Activated CD4-positive, alpha-beta memory T cell treated with anti-CD3 and anti-CD28 coated beads for 36 hours (primary cell): ENCODE data around the gene ATG101. TPM values are rescaled to one million over a fixed set of nuclear protein-coding genes. Genes with fewer than 3 reads are reported as not detected.

Experiments
- CTCF ChIA-PET: fragments of 350-600 bp; sonication (Branson Sonifier 250); formaldehyde crosslinking; loops from one replicate; lab custom pipeline; 2021; ENCODE audit warnings: antibody characterized with exemption, inconsistent platforms; lab: Charles Lee
- POLR2A ChIA-PET: fragments of 350-600 bp; sonication (Branson Sonifier 250); formaldehyde crosslinking; loops from one replicate; lab custom pipeline; 2021; ENCODE audit warnings: antibody characterized with exemption; lab: Charles Lee
- DNase-seq: peaks from one replicate; pipeline ENCODE4 v3.0.0-alpha.2; 2020
- H3K27ac Mint-ChIP-seq: one replicate; pipeline ENCODE4 v1.8.0; 2021; ENCODE audit warnings: mixed read lengths
- H3K27me3 Mint-ChIP-seq: one replicate; pipeline ENCODE4 v1.8.0; 2021; ENCODE audit warnings: mixed read lengths
- H3K36me3 Mint-ChIP-seq: one replicate; pipeline ENCODE4 v1.8.0; 2021; ENCODE audit warnings: mixed read lengths
- H3K4me1 Mint-ChIP-seq: one replicate; pipeline ENCODE4 v1.8.0; 2021; ENCODE audit warnings: low read depth, mixed read lengths
- H3K4me3 Mint-ChIP-seq: one replicate; pipeline ENCODE4 v1.8.0; 2021; ENCODE audit warnings: mild to moderate bottlenecking, mixed read lengths
- H3K9me3 Mint-ChIP-seq: one replicate; pipeline ENCODE4 v1.8.0; 2021; ENCODE audit warnings: mixed read lengths
- intact Hi-C: fragments of 100-400 bp; cut with micrococcal nuclease; formaldehyde crosslinking; loops from one replicate; pipeline ENCODE4 v1.15.1; 2023
- total RNA-seq, 2 experiments: library from RNA; stranded (reverse); gene quantifications; one replicate each; pipeline ENCODE4 v1.2.3, GENCODE V29; 2021

ATG101 gene
- total RNA-seq, 2 experiments from 2014 or later, result 35.7 to 38.0 TPM

DNA sequence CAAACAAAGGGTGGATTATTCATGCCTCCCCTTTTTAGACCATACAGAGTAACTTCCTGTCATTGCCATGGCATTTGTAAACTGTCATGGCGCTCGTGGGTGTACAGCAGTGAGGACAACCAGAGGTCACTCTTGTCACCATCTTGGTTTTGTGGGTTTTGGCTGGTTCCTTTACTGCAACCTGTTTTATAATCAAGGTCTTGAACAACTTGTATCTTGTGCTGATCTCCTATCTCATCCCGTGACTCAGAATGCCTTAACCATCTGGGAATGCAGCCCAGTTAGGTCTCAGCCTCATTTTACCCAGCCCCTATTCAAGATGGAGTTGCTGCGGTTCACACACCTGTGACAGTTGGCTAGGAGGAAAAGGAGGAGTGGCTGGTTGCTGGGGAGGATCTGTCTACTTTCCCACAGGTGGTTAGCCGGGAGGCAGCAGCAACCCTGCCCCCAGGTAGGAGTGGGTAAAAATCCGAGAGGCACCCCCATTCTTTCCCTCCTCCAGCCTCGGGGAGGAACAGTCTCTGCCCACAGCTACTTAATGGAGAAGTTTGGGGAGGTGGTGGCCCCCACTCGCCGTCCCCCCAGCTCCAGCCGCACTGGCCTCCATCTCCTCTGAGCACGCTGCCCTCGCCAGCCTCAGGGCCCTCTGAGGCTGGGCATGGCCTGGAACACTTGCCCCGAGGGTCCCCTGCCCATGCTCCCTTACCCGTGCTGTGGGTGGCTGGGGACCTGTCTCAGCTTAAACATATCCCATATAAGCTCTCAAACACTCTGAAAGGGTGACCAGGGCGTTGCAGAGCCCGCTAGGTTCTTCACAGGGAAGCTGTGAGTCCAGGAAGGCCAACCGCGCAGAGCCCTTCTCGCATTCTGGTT lies 51.4 kb downstream of the ATG101 start:
- Mint-ChIP-seq H3K27me3 (peaks cover 3% of the 10 kb centered on the region), H3K9me3 (no peaks in the 10 kb centered on the region), H3K36me3 (no peaks in the 10 kb centered on the region), H3K4me1 (peaks cover 20% of the 10 kb centered on the region), H3K4me3 (no peak overlapping the region), H3K27ac (no peak overlapping the region)
- intact Hi-C loops, result loop anchor here (5.0 kb wide), 1 partner anchor 39 kb away; no protein-coding TSS in a partner anchor
- ChIA-PET CTCF (interaction anchor here (0.7 to 6.0 kb wide), 24 partner anchors 12 to 235 kb away, joined by 3 to 110 read pairs (median 4); partner anchors contain the start of gene TAMALIN), POLR2A (no interaction called here)
- no peak for DNase-seq

DNA sequence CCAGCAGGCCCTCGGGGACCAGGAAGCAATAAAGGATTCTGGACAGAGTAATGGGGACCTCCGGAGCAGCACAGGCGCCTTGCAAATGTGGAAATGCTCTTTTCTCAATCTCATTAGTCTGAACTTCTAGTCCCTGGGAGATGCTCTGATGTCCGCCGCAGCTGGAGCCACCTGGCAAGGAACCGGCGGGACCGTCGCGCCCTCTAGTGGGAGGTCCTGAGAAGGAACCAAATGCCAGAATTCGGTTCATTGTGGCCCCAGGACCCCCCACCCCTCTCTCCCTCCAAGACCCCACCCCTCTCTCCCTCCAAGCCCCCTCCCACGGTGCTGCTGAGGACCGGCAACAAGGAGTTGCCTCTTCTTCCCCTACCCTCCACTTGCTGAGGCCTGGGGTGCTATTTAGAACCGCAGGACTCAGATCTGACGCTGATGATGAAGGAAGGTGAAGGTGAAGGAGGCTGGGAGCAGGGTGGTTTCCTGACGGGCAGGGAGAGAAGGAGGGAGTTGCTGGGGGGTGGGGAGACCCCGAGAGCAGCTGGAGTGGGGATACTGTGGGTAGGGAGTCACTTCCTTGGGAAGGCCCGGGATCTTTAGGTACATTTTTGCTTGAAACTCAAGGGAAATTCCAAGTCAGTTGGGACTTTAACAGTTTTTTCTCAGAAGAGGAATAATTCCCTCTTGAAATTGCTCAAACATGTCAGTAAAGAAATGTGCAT lies 52.2 kb downstream of the ATG101 start:
- Mint-ChIP-seq H3K27ac (no peak overlapping the region), H3K36me3 (no peaks in the 10 kb centered on the region), H3K27me3 (peaks cover 4% of the 10 kb centered on the region), H3K9me3 (no peaks in the 10 kb centered on the region), H3K4me3 (no peak overlapping the region), H3K4me1 (peaks cover 12% of the 10 kb centered on the region)
- peak; percentile 77 for DNase-seq
- intact Hi-C loops, result loop anchor here (1.0 to 5.0 kb wide), 2 partner anchors 40 to 97 kb away; no protein-coding TSS in a partner anchor
- ChIA-PET CTCF (interaction anchor here (0.7 to 6.0 kb wide), 23 partner anchors 10 to 133 kb away, joined by 3 to 110 read pairs (median 4); partner anchors contain the start of gene TAMALIN), POLR2A (no interaction called here)

DNA sequence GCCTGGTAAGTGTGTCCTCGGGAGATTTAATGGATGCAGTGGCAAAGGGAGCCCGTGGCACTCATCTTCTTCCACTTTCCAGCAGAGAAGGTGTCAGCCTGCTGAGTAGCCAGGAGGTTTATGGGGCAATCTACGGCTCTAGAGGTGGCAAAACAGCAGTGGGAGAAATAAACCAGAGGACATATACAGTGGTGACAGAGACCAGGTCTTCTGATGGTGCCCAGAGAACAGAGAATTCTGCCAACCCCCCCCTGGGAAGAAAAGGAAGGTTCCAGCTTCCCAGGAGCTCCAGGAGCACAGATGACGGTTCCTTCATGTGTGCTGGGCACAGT lies 52.7 kb downstream of the ATG101 start:
- H3K36me3 Mint-ChIP-seq, result no peaks in the 10 kb centered on the region

GRCh38 chr12:52122904-52123303 lies 53.1 kb downstream of the ATG101 start:
- intact Hi-C loops, result loop anchor here (1.0 to 5.0 kb wide), 2 partner anchors 41 to 98 kb away; no protein-coding TSS in a partner anchor
- H3K9me3 Mint-ChIP-seq, result no peaks in the 10 kb centered on the region

More for the DNA sequence above, 52.7 kb downstream of the ATG101 start:
- H3K27ac Mint-ChIP-seq, result no peak overlapping the region
- H3K4me1 Mint-ChIP-seq, result peaks cover 10% of the 10 kb centered on the region
- no peak for DNase-seq
- ChIA-PET CTCF (interaction anchor here (0.7 to 6.0 kb wide), 8 partner anchors 8 to 119 kb away, joined by 3 to 110 read pairs (median 5); no protein-coding TSS in a partner anchor), POLR2A (no interaction called here)
- peaks cover 5% of the 10 kb centered on the region for H3K27me3 Mint-ChIP-seq
- intact Hi-C loops, result loop anchor here (1.0 to 5.0 kb wide), 2 partner anchors 40 to 97 kb away; no protein-coding TSS in a partner anchor
- no peak overlapping the region for H3K4me3 Mint-ChIP-seq
- H3K9me3 Mint-ChIP-seq, result no peaks in the 10 kb centered on the region

DNA sequence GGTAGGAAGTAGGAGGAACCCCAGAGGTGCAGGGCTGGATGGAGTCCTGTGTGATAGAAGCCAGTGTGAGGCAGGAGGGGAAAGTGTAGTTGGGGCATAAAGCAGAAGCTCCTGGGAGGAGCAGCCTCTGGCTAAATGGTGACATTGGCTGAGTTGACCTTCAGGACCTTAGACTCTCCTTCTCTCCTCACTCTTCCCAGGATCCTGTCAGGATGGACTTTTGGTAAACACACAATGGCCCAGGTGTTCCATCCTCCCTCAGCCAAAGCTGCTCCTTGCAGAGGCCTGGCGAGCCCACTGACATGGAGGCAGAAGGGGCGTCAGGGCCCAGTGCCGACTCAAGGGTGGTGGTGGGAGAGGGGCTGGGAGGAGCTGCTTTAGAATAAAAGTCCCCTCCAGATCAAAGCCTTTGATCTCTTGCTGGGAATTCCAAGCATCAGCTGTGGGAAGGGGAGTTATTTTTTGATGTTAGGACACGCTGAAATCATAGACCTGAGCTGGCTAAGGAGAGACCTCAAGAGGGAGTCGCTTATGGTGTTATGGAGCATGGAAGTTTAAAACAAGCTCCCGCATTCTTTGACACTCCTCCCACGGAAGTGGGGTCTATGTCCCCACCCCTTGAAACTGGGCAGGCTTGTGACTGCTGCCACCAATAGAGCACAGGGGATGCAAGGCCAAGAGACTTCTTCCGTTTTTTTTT lies 53.9 kb downstream of the ATG101 start:
- ChIA-PET CTCF (interaction anchor here (0.6 to 6.0 kb wide), 11 partner anchors 13 to 203 kb away, joined by 3 to 110 read pairs (median 4); no protein-coding TSS in a partner anchor), POLR2A (interaction anchor here (0.6 kb wide), 2 partner anchors 123 to 230 kb away, joined by 3 read pairs; no protein-coding TSS in a partner anchor)
- DNase-seq, result no peak
- Mint-ChIP-seq H3K4me3 (no peak overlapping the region), H3K4me1 (peaks cover 8% of the 10 kb centered on the region), H3K27me3 (peaks cover 5% of the 10 kb centered on the region), H3K27ac (no peak overlapping the region), H3K9me3 (no peaks in the 10 kb centered on the region), H3K36me3 (no peaks in the 10 kb centered on the region)
- intact Hi-C loops, result loop anchor here (5.0 kb wide), 1 partner anchor 41 kb away; no protein-coding TSS in a partner anchor

More at GRCh38 chr12:52122904-52123303, 53.1 kb downstream of the ATG101 start:
- no peak for DNase-seq
- Mint-ChIP-seq H3K27ac (no peak overlapping the region), H3K36me3 (no peaks in the 10 kb centered on the region), H3K4me3 (no peak overlapping the region), H3K27me3 (peaks cover 5% of the 10 kb centered on the region), H3K4me1 (peaks cover 10% of the 10 kb centered on the region)
- ChIA-PET POLR2A (no interaction called here), CTCF (interaction anchor here (0.6 to 6.0 kb wide), 12 partner anchors 8 to 204 kb away, joined by 3 to 110 read pairs (median 5); no protein-coding TSS in a partner anchor)

GRCh38 chr12:52125476-52125900 lies 55.7 kb downstream of the ATG101 start:
- Mint-ChIP-seq H3K4me3 (no peak overlapping the region), H3K9me3 (no peaks in the 10 kb centered on the region), H3K27ac (no peak overlapping the region), H3K27me3 (peaks cover 5% of the 10 kb centered on the region), H3K36me3 (no peaks in the 10 kb centered on the region), H3K4me1 (peaks cover 2% of the 10 kb centered on the region)
- ChIA-PET POLR2A (no interaction called here), CTCF (interaction anchor here (1.2 to 6.0 kb wide), 4 partner anchors 8 to 100 kb away, joined by 3 to 110 read pairs (median 4); no protein-coding TSS in a partner anchor)
- intact Hi-C loops, result no loop called here
- DNase-seq, result no peak

DNA sequence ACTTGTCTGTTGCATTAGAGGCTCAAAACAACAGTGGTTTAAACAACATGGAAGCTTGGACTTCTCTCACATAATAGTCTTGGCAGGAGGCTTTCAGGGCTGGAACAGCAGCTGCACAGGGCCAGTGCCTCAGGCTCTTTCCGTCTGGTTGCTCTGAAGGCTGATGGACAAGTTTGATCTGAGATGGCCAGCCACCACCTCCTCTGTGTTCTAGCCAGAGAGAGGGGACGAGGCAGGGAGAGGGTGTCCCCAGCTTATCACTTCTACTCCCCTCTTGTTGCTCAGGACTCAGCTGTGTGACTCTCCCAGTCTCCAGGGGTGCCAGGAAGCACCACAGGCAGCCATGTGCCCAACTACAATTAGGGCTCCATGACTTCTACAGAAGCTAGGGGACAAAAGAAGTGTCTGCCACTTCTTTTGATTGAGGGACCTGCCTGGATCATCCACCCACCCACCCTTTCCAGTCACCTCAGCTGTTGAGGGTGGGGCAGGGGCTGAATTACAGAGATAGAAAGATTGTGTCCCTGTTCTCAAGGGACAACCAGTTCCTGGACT lies 56.3 kb downstream of the ATG101 start:
- Mint-ChIP-seq H3K27me3 (peaks cover 5% of the 10 kb centered on the region), H3K36me3 (no peaks in the 10 kb centered on the region), H3K4me1 (peaks cover 2% of the 10 kb centered on the region), H3K4me3 (no peak overlapping the region), H3K9me3 (no peaks in the 10 kb centered on the region), H3K27ac (no peak overlapping the region)
- CTCF ChIA-PET, result interaction anchor here (1.2 to 6.0 kb wide), 4 partner anchors 9 to 101 kb away, joined by 3 to 110 read pairs (median 4); no protein-coding TSS in a partner anchor
- POLR2A ChIA-PET, result no interaction called here
- DNase-seq, result no peak
- intact Hi-C loops, result no loop called here

Other genes with a start within 250 kb of the ATG101 start
- under 1 TPM; 0.29 to 0.31 TPM for gene FIGNL2, start 221.3 kb upstream of the ATG101 start, total RNA-seq
- gene ANKRD33, start 181.9 kb upstream of the ATG101 start, total RNA-seq, result not detected
- not detected for gene ACVRL1, start 162.5 kb upstream of the ATG101 start, total RNA-seq
- 1 to 10 TPM; 8.0 to 8.3 TPM for gene ACVR1B, start 118.3 kb upstream of the ATG101 start, total RNA-seq
- gene TAMALIN, start 63.0 kb upstream of the ATG101 start, total RNA-seq, result 10 to 100 TPM; 15.1 to 18.7 TPM
- 10 to 100 TPM; 64.2 to 68.2 TPM for gene NR4A1, start 18.5 kb upstream of the ATG101 start, total RNA-seq
- gene SMIM41, start 9.7 kb downstream of the ATG101 start, total RNA-seq, result not detected
- not detected for gene KRT80, start 122.0 kb downstream of the ATG101 start, total RNA-seq
- gene KRT7, start 163.3 kb downstream of the ATG101 start, total RNA-seq, result 1 to 10 TPM; 3.5 to 3.7 TPM
- gene KRT86, start 204.7 kb downstream of the ATG101 start, total RNA-seq, result under 1 TPM; 0.10 to 0.12 TPM
- not detected for gene KRT81, start 221.6 kb downstream of the ATG101 start, total RNA-seq